HUDEP-2 (cell line): ENCODE measurements around the gene OR8D4.
"Not testable (repeated sequence)": the region's sequence is repeated elsewhere in the genome, so short reads cannot be mapped to it uniquely, and the experiment has no call there.

Source experiments
- DNase-seq, 76 experiments: peaks; one replicate each; lab custom pipeline; 2025; ENCODE audit not compliant: unreplicated experiment in 76 of 76; lab: John Stamatoyannopoulos, UW

The OR8D4 gene

DNA sequence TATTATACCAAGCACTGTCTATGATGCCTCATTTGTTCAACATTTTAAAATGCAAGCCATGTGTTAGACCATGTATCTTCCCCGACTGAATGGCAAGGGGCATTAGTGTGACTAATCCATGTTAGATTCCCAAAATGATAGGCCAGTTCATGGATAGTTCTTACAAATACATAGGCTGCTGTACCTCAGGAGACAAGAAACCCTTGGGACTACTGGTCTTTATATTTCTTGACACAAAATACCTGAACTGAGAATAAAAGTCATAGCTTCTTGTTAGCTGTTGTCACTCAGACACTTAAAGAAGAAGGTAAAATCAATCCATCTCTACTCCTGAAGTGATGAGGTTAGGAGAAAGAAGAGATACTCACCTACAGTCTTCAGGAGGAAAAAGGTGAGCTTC lies at the start of gene OR8D4:
Gene OR8D4 (plus strand): TSS at position 301 of the 400 bp plus-strand sequence. CDS start 4,265 bp downstream, outside the sequence.
- no peak for DNase-seq

DNA sequence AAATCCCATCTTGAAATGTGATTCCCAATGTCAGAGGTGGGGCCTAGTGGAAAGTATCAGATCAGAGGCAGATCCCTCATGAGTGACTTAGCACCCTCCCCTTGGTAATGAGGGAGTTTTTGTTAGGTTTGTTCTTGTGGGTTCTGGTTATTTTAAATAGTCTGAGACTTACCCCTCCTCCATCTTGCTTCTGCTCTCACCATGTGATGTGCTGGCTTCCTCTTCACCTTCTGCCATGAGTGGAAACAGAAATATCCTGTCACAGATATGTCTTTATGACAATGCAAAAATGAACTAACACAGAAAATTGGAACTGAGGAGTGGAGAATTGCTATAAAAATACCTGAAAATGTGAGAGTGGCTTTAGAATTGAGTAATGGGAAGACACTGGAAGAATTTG lies 49.6 kb upstream of the OR8D4 start:
- no peak for DNase-seq

DNA sequence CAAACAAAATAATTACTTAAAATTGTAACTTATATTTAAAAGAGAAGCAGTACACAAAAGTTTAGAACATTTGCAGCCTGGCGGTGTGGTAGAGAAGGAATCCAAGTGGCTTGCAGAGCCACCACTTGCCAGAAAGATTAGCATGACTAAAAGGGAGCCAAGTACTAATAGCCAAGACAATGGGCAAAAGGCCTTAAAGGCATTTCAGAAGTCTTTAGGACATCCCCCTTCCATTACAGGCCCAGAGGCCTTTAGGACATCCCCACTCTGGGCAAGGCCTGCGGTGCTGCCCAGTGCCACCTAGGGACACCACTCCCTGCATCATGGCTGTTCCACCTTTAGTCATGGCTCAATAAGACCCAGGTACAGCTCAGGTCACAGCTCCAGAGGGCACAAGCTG lies 48.9 kb upstream of the OR8D4 start:
- no peak for DNase-seq

DNA sequence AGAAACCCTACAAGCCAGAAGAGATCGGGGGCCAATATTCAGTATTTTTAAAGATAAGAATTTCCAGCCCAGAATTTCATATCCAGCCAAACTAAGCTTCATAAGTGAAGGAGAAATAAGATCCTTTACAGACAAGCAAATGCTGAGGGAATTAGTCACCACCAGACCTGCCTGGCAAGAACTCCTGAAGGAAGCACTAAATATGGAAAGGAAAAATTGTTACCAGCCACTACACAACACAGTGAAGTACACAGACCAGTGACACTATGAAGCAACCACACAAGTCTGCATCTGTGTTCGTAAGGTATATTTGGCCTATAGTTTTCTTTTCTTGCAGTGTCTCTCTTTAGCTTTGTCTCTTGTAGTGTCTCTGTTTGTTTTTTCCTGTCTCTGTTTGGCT lies 45.5 kb upstream of the OR8D4 start:
- no peak for DNase-seq

DNA sequence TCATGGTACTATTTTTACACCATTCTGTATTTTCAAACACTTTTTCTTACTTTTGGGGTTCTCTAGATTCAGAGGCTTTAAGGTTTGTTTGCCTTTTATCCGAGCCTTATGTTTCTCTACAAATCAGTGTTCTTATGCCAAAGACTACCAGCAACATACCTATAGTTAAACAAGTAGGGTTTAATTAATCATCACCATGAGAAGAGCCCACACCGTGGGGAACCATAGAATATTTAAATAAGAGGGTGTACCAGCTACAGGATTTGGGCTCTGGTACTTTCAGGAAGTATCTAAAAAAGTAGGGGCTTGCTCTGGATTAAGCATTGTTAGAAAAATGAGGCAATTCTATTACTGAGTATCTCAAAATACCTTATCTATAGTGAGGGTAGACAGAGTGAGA lies 42.2 kb upstream of the OR8D4 start:
- DNase-seq: no peak

DNA sequence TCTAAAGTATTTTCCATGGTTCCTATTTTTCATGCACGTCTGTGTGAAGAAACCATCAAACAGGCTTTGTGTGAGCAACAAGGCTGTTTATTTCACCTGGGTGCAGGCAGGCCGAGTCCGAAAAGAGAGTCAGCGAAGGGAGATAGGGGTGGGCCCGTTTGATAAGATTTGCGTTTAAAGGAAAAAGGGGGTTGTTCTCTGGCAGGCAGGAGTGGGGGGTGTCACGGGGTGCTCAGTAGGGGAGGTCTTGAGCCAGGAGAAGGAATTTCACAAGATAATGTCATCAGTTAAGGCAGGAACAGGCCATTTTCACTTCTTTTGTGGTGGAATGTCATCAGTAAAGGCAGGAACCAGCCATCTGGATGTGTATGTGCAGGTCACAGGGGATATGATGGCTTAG lies 36.7 kb upstream of the OR8D4 start:
- DNase-seq: not testable (repeated sequence)

DNA sequence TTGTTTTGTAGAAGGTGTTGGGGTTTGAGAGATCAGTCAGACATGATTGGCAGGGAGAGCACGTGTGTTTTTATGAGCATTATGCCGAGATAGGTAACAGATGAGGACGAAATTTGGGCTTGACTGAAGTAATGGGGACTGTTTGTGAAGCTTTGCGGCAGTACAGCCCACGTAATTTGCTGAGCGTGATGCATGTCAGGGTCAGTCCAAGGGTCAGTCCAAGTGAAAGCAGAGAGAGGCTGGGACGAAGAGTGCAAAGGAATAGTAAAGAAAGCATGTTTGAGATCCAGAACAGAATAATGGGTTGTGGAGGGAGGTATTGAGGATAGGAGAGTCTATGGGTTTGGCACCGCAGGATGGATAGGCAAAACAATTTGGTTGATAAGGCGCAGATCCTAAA lies 34.2 kb upstream of the OR8D4 start:
- not testable (repeated sequence) for DNase-seq

DNA sequence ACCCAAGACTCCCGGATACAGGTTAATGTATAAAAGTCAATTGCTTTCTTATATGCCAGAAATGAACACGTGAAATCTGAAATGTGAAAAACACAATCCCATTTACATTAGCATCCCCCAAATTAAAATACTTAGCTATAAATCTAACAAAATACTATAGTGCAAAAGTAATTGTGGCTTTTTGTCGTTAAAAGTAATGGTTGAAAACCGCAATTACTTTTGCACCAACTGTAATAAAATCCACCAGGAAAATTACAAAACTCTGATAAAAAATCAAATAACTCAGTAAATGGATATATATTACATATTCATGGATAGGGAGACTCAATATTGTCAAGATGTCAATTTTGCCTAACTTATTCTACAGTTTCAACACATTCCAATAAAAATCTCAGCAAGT lies 21.1 kb upstream of the OR8D4 start:
- DNase-seq: no peak

DNA sequence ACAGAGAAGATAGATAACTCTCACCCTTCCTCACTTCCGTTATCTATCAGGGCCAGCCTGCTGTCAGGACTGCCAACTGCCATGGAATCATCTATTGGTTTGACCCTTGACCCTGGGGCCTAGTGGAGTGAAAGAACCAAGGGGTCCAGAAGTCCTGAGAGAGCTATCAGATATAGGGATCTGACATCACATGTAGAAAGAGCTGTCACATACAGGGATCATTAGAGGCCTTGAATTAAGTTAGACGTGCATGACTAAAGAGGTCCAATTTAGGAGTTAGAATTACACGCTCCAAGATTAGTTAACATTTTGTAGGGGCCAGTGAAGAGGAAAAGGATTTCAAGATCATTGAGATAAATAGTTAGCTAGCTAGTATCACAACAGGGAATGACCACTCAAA lies 16.4 kb upstream of the OR8D4 start, which contains the start of gene TMEM225:
Gene TMEM225 (minus strand): TSS at position 101 of the 400 bp plus-strand sequence. CDS start 245 bp downstream, outside the sequence.
- no peak for DNase-seq

DNA sequence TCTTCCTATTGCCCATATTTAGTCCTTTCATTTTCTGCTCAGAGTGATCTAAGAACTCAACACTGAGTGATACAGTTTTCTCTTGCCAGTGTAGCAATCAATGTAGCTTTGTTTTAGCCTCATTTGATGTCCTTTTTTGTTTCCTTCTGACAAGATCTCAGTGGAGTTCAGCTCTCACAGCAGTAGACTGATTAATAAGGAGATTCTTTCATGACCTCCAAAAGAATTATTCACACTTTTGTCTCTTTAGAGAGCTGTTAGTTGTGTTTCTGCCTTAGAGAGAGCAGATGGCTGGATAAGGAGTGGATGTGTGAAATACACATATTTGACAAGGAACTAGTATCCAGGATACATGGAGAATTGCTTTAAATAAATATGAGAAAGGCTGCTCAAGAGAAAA lies 9.9 kb upstream of the OR8D4 start:
- no peak for DNase-seq

DNA sequence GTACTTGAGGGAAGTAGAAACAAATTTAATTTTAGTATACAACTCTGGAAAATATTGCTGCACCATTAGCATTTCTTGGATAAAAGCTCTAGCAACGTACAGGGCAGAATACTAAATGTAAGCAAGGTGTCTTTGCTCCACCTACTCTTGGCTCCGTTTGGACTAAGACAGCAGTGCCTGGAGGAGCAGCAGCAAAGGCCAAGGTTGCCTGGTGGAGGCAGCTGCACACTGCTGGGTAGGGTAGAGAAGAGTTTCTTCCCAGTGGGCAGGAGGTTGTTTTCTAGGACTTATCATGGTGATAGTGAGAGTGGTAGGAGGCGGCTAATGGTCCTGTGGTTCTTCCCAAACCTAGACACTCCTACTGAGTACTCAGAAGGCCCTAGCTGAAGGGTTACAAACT lies 2.2 kb upstream of the OR8D4 start:
- DNase-seq: no peak

DNA sequence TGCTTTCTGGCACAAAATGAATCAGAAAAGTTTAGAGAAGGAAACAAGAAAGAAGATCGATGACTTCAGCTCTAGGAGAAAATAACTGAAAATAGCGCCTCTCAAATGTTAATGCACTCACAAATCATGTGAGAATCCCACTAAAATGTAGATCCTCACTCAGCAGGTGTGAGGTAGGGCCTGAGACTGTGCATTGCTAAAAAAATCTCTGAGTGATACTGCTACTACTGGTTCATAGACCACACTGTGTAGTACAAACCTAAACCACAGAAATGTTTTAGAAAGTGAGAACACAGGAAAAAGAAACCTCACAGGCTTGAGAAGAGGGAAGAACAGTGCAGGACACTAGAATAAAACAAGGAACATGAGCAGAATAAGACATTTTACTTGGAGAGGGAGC lies 2.0 kb downstream of the OR8D4 start:
- no peak for DNase-seq

DNA sequence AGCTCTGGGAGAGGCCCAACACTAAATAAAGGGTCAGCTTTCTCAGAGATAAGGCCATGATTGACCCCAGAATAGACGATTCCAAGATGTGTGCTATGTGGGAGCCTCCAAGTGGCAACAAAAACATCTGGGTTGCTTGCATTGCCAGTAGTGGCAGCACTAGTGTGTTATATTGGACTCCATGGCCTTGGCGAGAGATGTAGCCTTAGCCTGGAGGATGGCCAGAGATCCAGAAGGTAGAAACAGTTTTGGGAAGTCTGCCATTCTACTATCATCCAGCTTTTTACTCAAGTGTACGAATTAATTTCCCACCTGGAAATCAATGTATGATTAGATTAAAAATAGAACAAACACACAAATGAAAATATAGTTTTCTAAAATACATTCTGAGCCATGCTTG lies 3.0 kb downstream of the OR8D4 start:
- DNase-seq: no peak

DNA sequence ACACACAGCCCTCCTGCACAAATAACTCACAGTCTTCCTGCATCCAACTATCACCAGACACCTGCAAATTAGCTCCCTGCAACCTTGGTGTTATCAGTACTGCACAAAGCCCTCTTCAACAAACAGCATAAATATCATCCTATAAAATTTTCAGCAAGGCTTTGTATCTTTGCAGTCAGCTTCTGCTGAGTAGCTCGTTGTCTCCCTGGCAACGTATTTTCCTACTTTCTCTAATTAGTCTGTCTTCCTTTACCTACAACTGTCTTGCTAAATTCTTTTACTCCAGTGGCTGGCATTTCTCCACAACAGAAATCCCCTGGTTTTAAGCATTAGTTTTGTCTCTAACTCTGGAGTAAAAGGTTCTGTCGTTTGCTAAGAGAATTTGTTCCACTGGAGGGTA lies 3.9 kb downstream of the OR8D4 start:
- no peak for DNase-seq

DNA sequence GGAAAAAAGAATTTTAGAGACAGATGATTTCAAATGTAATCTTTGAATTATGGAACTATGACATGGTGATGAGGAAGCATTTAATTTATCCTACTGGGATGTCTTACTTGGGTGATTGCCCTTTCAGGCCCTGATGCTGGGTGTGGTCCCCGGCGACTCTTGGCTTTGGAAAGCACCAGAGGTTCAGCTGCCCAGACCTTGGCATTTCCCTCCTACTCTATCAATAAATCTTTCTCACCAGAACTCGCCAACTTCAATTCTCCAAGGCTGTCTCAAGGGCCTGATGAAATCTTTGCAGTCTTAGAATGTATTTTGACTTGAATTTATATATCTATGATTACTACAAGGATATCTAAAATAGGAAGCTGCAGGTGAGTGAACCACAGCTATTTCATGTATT lies 19.0 kb downstream of the OR8D4 start:
- DNase-seq: no peak

DNA sequence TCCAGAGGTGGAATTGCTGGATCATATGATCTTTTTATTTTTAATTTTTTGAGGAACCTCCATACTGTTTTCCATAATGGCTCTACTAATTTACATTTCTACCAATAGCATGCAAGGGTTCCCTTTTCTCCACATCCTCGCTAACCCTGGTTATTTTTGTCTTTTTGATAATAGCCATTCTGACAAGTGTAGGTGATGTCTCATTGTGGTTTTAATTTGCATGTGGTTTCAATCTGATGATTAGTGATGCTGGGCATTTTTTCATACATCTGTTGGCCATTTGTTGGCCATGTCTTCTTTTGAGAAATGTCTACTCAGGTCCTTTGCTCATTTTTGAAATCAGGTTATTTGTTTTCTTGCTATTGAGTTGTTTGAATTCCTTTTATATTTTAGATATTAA lies 22.1 kb downstream of the OR8D4 start:
- DNase-seq: no peak

DNA sequence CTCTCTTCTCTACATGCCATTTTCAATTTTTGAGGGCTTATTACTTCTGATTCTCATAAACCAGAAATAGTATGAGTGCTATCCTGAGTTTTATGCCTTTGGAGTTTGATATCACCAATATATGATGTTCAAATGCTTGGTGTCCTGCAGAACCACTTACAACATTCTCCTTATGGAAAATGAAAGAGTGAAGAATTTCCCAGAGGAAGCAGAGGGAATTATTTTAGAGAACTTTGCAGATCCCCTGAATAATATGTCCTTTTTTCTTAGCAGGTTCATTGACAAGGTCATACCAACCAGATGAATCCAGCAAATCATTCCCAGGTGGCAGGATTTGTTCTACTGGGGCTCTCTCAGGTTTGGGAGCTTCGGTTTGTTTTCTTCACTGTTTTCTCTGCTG lies 37.4 kb downstream of the OR8D4 start, which contains the start of gene OR4D5:
Gene OR4D5 (plus strand): TSS at position 301 of the 400 bp plus-strand sequence. CDS start 0 bp downstream, at position 301.
- no peak for DNase-seq

DNA sequence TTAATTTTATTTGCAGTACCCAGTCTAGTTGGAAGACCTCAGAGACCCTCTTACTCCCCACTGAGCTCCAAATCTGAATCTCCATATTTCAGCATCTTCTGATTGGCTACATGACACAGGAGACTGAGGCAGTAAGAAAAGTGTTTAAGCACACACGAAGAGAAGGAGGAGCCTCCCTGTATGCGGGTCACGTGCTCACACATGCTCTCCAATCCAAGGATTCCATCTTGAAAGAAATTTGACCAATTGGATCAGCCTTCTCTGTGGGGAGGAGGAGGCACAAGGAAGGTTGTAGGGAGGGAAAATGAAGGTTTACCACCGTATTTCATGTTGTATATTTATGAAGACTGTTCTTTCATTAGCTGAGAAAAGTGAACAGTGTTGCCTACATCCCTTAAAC lies 40.4 kb downstream of the OR8D4 start:
- DNase-seq: no peak

DNA sequence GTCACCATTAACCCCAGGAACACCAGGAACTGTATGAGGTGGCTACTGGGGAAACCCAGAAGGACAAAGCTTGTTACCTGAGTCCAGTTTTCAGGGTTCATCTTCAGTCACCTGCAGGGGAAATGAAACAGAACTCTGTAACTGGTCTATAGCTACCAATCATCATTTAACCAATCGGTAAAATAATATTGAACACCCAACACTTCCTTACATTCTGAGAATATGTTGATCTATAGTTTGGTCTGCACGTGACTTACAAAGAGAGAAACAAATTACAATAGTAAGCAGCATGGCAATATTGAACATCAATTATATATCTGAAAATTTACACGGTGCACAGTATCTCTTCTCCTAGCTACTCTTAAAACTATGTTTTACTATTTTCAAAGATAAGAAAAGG lies 41.8 kb downstream of the OR8D4 start, which contains the start of gene OR6T1:
Gene OR6T1 (minus strand): TSS at position 101 of the 400 bp plus-strand sequence. CDS start 0 bp downstream, at position 101.
- DNase-seq: no peak

DNA sequence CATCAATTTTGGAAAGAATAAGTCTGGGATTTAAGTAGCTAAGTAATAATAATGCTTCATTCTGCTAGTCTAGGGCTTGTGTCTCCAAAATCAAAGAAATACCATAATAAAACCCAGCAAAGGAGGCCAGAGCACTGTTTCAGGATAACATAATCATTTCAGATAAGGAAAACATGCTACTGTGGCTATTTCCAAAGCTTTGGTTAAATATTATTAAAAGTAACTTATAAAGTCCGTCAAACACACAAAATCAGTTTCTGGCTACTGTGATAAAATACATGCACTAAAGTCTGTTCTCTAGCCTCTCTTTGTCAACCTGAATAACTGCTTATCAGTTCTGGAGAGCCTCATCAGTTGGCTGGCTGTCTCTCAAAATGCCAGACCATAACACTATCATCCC lies 43.2 kb downstream of the OR8D4 start:
- no peak for DNase-seq

DNA sequence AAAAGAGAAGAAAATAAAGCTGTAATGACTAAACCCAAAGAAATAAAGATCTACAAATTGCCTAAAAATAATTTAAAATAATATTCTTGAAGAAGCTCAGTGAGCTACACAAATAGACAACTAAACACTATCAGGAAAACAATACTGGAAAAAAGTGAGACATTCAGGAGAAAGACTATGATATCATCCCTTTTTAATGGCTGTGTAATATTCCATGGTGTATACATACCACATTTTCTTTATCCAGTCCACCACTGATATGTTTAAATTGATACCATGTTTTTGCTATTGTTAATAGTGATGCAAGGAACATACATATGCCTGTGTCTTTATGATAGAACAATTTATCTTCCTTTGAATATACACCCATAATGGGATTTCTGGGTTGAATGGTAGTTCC lies 54.8 kb downstream of the OR8D4 start:
- no peak for DNase-seq
